ENCODE measurements around the gene MACROD2. TPM values are rescaled to one million over a fixed set of nuclear protein-coding genes. Genes with fewer than 3 reads are reported as not detected.

Gene MACROD2
- total RNA-seq, 4 donors from 2014 or later, result 2.9 to 11.3 (median 8.0) TPM

DNA sequence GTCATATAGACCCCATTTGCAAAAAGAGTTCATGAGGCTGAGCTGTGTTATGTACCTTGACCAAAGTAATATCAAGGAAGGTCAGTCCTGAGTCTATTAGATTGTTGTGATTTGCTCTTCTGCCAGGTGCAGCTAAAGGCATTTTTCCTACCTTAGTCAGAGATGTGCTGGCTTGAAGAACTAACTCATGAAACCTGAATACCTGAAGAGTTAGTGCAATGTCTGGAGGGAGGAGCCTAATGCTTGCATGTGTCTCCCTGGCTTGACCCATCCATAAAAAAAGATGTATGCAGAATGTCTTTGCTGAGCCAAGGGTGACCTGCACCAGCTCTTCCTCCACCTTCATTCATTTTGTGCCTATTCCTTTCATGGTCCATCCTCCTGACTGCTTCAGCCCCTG, 1835.9 kb downstream of the MACROD2 start:
- TF ChIP-seq CTCF (IDR thresholded peaks at IDR 0.05; ENCODE audit: low read depth), result no peak

- TF ChIP-seq CTCF (IDR thresholded peaks at IDR 0.05; ENCODE audit: low read depth), result no peak
Observed at GRCh38 chr20:15832512-15832911, 1837.2 kb downstream of the MACROD2 start.

DNA sequence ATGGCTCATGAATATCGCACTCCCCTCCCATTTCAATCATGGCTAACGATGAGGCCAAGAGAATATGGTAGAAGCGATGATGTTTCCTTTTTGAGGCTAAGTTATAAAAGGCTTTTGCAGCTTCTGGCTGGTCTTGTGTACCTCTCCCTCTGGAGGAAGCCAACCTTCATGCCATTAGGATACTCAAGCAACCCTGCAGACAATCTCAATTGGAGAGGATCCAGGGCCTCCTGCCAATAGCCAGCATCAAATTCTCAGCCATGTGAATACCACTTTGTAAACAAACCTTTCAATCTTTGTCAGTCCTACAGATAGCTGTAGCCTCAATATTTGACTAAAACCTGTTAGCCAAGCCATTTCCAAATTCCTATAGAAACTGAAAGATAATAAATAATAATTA, 1839.5 kb downstream of the MACROD2 start:
- no peak for TF ChIP-seq CTCF (IDR thresholded peaks at IDR 0.05; ENCODE audit: low read depth)

DNA sequence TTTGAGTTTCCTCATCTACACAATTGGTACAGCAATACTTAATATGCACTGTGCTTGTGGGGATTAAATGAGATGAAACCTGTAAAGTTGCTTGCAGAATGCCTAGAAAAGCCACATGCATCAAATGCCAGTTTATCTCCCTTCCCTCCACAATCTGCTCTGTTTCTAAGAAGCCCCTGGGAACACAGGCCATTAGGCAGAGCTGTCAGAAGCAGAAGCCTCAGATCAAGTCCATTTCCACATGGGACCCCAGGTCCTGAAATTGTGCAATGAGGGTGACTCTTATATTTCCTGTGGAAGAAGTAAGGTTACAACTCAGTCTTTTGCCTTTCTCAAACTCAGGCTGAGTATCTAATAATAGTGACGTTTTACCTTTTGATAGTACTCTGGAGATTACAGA, 1840.5 kb downstream of the MACROD2 start:
- no peak for TF ChIP-seq CTCF (IDR thresholded peaks at IDR 0.05; ENCODE audit: low read depth)

DNA sequence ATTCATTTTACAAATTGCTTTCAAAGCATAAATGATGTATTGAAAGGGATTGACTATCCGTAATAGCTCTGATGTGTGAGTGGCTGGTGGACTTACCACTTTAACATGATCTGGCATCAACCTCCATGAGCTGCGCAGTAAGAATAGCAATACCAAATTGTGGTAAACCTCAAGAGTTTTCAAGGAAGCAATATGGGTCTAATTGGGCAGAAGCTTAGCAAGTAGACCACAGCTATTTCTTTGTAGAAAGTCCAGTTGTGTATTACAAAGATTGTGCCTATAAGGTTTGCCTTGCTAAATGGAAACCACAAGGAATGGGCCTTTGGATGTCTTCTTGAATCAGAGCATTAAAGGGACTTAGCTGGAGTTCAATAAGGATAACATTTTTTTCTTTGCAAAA, 1841.3 kb downstream of the MACROD2 start:
- TF ChIP-seq CTCF (IDR thresholded peaks at IDR 0.05; ENCODE audit: low read depth), result no peak

GRCh38 chr20:15837563-15837962, 1842.2 kb downstream of the MACROD2 start:
- TF ChIP-seq CTCF (IDR thresholded peaks at IDR 0.05; ENCODE audit: low read depth), result no peak

GRCh38 chr20:15838466-15838865, 1843.2 kb downstream of the MACROD2 start:
- TF ChIP-seq CTCF (IDR thresholded peaks at IDR 0.05; ENCODE audit: low read depth), result no peak

All from subcutaneous adipose tissue (tissue), 4 donors.